K562 (cell line): ENCODE results near the gene FBXO15. TPM values are rescaled to one million over a fixed set of nuclear protein-coding genes. Genes with fewer than 3 reads are reported as not detected.

Source experiments
- ATAC-seq: fragments of 200-7000 bp; cut with Tn5 transposase; 3 replicates; pipeline ENCODE4 v1.9.1; 2020; ENCODE audit warnings: moderate library complexity
- BruUV-seq: library from RNA; stranded (reverse); fragments of 400-500 nt; replicated peaks from 2 replicates; lab custom pipeline; 2021; lab: Mats Ljungman, UMichigan
- CTCF ChIA-PET: fragments of 300-600 bp; formaldehyde crosslinking; extraction: SDS; loops from one replicate; lab custom pipeline; 2021; ENCODE audit warnings: low intra/inter-chr PET ratio; lab: Yijun Ruan, JAX
- POLR2A ChIA-PET: fragments of 300-600, 350-650 bp; sonication (Branson Sonifier 250); formaldehyde crosslinking; extraction: SDS; loops from one replicate; lab custom pipeline; 2021; ENCODE audit warnings: antibody characterized with exemption, inconsistent platforms; lab: Yijun Ruan, JAX
- DNase-seq, 4 experiments: peaks; one replicate each; pipeline versions ENCODE4 v3.0.0 to v3.0.0-alpha.2; 2011 to 2018; ENCODE audit warnings: low spot score in 3 of 4, mixed read lengths in 3 of 4; ENCODE audit errors: extremely low read depth in 1 of 4
- FAIRE-seq: peaks from 2 replicates; lab custom pipeline; 2011; peaks lifted over from hg19 to GRCh38; lab: Jason Lieb, UNC
- H2AFZ ChIP-seq: 2 replicates; pipeline ENCODE4 v1.6.0; 2011; ENCODE audit warnings: low read depth, low read length, control low read depth, inconsistent platforms
- H3K27ac ChIP-seq: fragments of 200-600 bp; 3 replicates; pipeline ENCODE4 v1.8.0; 2011; ENCODE audit warnings: low read depth, mild to moderate bottlenecking, control low read depth, inconsistent platforms, low read length, moderate library complexity, mixed read lengths; ENCODE audit errors: extremely low read depth
- H3K27me3 ChIP-seq, 2 experiments: fragments of 300-600 bp in 1 of 2; 2 replicates in 1 of 2; 3 replicates in 1 of 2; pipeline versions ENCODE4 v1.6.0 to v1.8.0; 2011; ENCODE audit warnings: inconsistent platforms in 2 of 2, low read length in 2 of 2, mild to moderate bottlenecking in 1 of 2, mixed read lengths in 1 of 2, moderate library complexity in 1 of 2; ENCODE audit not compliant: control insufficient read depth in 2 of 2, insufficient read depth in 2 of 2
- H3K36me3 ChIP-seq: fragments of 300-600 bp; 3 replicates; pipeline ENCODE4 v1.8.0; 2011; ENCODE audit warnings: mild to moderate bottlenecking, low read length, inconsistent platforms; ENCODE audit not compliant: control insufficient read depth, insufficient read depth
- H3K4me1 ChIP-seq, 2 experiments: fragments of 200-600 bp in 1 of 2; replicated peaks in 1 of 2; 2 replicates in 1 of 2; 3 replicates in 1 of 2; pipeline versions ENCODE4 v1.5.1 to v1.8.0; 2011; ENCODE audit warnings: inconsistent platforms in 2 of 2, low read length in 2 of 2, mild to moderate bottlenecking in 1 of 2, mixed read lengths in 1 of 2, moderate library complexity in 1 of 2; ENCODE audit not compliant: control insufficient read depth in 2 of 2, insufficient read depth in 2 of 2
- H3K4me2 ChIP-seq: 2 replicates; pipeline ENCODE4 v1.6.1; 2011; ENCODE audit warnings: low read length, control low read depth, inconsistent platforms, mixed read lengths; ENCODE audit not compliant: insufficient read depth
- H3K4me3 ChIP-seq: fragments of 200-600 bp; sonication (generic), shearing (Covaris generic); 2 replicates; pipeline ENCODE4 v1.5.1; 2016; ENCODE audit warnings: control low read depth, inconsistent platforms
- H3K79me2 ChIP-seq: fragments of 200-600 bp; 3 replicates; pipeline ENCODE4 v1.8.0; 2011; ENCODE audit warnings: low read length, inconsistent platforms; ENCODE audit not compliant: control insufficient read depth, insufficient read depth
- H3K9ac ChIP-seq, 2 experiments: 2 replicates each; pipeline versions ENCODE4 v1.6.0 to v1.6.1; 2011; ENCODE audit warnings: low read depth in 2 of 2, low read length in 2 of 2, control low read depth in 1 of 2, inconsistent platforms in 1 of 2, mild to moderate bottlenecking in 1 of 2, mixed read lengths in 1 of 2; ENCODE audit not compliant: insufficient read depth in 1 of 2
- H3K9me1 ChIP-seq: one replicate; pipeline ENCODE4 v1.6.0; 2011; ENCODE audit warnings: inconsistent platforms, mild to moderate bottlenecking, low read length, moderate library complexity; ENCODE audit not compliant: control insufficient read depth, insufficient read depth
- H3K9me3 ChIP-seq: replicated peaks from 2 replicates; pipeline ENCODE4 v1.5.1; 2011; ENCODE audit warnings: low read depth, low read length, inconsistent platforms; ENCODE audit not compliant: control insufficient read depth, insufficient read depth
- H4K20me1 ChIP-seq: replicated peaks from 2 replicates; pipeline ENCODE4 v1.6.1; 2011; ENCODE audit warnings: low read length, inconsistent platforms, mixed read lengths; ENCODE audit not compliant: control insufficient read depth, insufficient read depth
- CEBPZ ChIP-seq: fragments of 150-350 bp; IDR thresholded peaks from 2 replicates; pipeline ENCODE4 v1.6.1; 2014; ENCODE audit warnings: low read depth, mild to moderate bottlenecking, low read length, borderline replicate concordance
- HDAC1 ChIP-seq, 2 experiments: fragments of 450-650 bp; IDR thresholded peaks; 2 replicates each; pipeline ENCODE4 v1.6.1; 2016 to 2017; ENCODE audit warnings: inconsistent platforms in 1 of 2, mild to moderate bottlenecking in 1 of 2, moderate library complexity in 1 of 2
- NFIC ChIP-seq: fragments of 450-650 bp; IDR thresholded peaks from 2 replicates; pipeline ENCODE4 v1.6.1; 2017; ENCODE audit warnings: mild to moderate bottlenecking, inconsistent platforms
- RBBP5 ChIP-seq: fragments of 200-600 bp; sonication (generic); IDR thresholded peaks from 2 replicates; pipeline ENCODE4 v1.6.1; 2012; ENCODE audit warnings: borderline replicate concordance, mild to moderate bottlenecking, low read length, control low read depth, inconsistent platforms; ENCODE audit not compliant: insufficient read depth, poor library complexity, severe bottlenecking
- SRF ChIP-seq, 2 experiments: fragments of 250-450, 450-650 bp in 1 of 2; sonication (Bioruptor Pico) in 1 of 2; sonication (generic) in 1 of 2; formaldehyde crosslinking; IDR thresholded peaks; 2 replicates each; pipeline versions ENCODE4 v1.5.0 to v1.5.1; 2020 to 2022; ENCODE audit warnings: mild to moderate bottlenecking in 1 of 2, missing genetic modification reagents in 1 of 2
- TAL1 ChIP-seq: fragments of 450-650 bp; IDR thresholded peaks from 2 replicates; pipeline ENCODE4 v1.6.1; 2016; ENCODE audit warnings: mild to moderate bottlenecking
- ZNF740 ChIP-seq, 3 experiments: fragments of 200-800 bp in 1 of 3; sonication (Bioruptor generic) in 1 of 3; sonication (generic) in 1 of 3; formaldehyde crosslinking in 1 of 3; IDR thresholded peaks; 2 replicates each; pipeline versions ENCODE4 v1.6.1 to v1.8.0; 2016 to 2022; ENCODE audit warnings: mild to moderate bottlenecking in 2 of 3, missing compliant biosample characterization in 2 of 3, missing genetic modification characterization in 2 of 3, missing genetic modification reagents in 1 of 3
- WGBS: fragments of 100-300 bp; shearing (Covaris generic); methylation state at CpG from one replicate; pipeline ENCODE4 v1.1.6; 2016; ENCODE audit warnings: low coverage, mixed read lengths; ENCODE audit not compliant: insufficient coverage; ENCODE audit errors: missing lambda C conversion rate; 5-methylcytosine and 5-hydroxymethylcytosine counted together
- in situ Hi-C: fragments of 300-500 bp; cut with MboI; formaldehyde crosslinking; loops from 4 replicates; pipeline ENCODE4 v1.15.0; 2018; ENCODE audit warnings: inconsistent platforms, mixed read lengths
- intact Hi-C: fragments of 100-400 bp; cut with micrococcal nuclease; formaldehyde crosslinking; loops from 2 replicates; pipeline ENCODE4 v1.14.2; 2022
- polyA plus RNA-seq, 8 experiments: library from polyadenylated mRNA; depleted of rRNA in 4 of 8; stranded (reverse) in 5 of 8; unstranded in 3 of 8; fragments of >200 nt; fragmentation: Nextera tagmentation in 2 of 8; fragmentation: Illumina TruSeq in 1 of 8; extraction: Ambion mirVana in 2 of 8; extraction: Trizol in 1 of 8; gene quantifications; 2 replicates each; pipeline versions ENCODE4 v1.2.1 to v1.2.3, GENCODE V29; 2011 to 2014; ENCODE audit warnings: inconsistent platforms in 1 of 8, missing spikeins in 1 of 8
- total RNA-seq, 7 experiments: library from RNA; depleted of rRNA in 6 of 7; stranded (reverse); fragments of >200 nt in 6 of 7; fragmentation: Illumina TruSeq in 2 of 7; extraction: Trizol in 2 of 7; gene quantifications; 2 replicates each; pipeline versions ENCODE4 v1.2.1 to v1.2.3, GENCODE V29; 2011 to 2021; ENCODE audit warnings: low replicate concordance in 1 of 7
- TF ChIP-seq, protein P1 (sequence below): fragments of 450-650 bp; IDR thresholded peaks from 2 replicates; pipeline ENCODE4 v1.6.1; 2016; ENCODE audit warnings: mild to moderate bottlenecking
- TF ChIP-seq, protein P2 (sequence below): fragments of 450-650 bp; IDR thresholded peaks from 2 replicates; pipeline ENCODE4 v1.6.1; 2014; ENCODE audit warnings: low read depth, mild to moderate bottlenecking, moderate library complexity, borderline replicate concordance

FBXO15 gene
- total and polyA plus RNA-seq, 9 of the 15 experiments (the other 6 are each of a cell fraction or from before 2014, with no cell fraction given): 0.07 to 0.43 (median 0.27) TPM; not detected in 1

- Histone ChIP-seq H3K4me3 (no peak overlapping the region), H3K4me2 (no peak overlapping the region), H3K4me1 (no peaks in the 10 kb centered on the region), H3K79me2 (no peaks in the 10 kb centered on the region), H4K20me1 (no peaks in the 10 kb centered on the region), H3K36me3 (no peaks in the 10 kb centered on the region), H3K9ac (no peak overlapping the region), H3K9me3 (no peaks in the 10 kb centered on the region), H3K27me3 (no peaks in the 10 kb centered on the region), H3K27ac (no peak overlapping the region), H3K9me1 (no peaks in the 10 kb centered on the region), H2AFZ (no peak overlapping the region)
- ChIA-PET CTCF (no interaction called here), POLR2A (no interaction called here)
- ATAC-seq: no peak
- DNase-seq: no peak
- FAIRE-seq: no peak
- intact Hi-C loops (no loop called here), in situ Hi-C loops (no loop called here)
- TF ChIP-seq SRF (CRISPR knock-in tag; IDR thresholded peaks at IDR 0.05) (no peak), ZNF740 (CRISPR knock-in tag; IDR thresholded peaks at IDR 0.05) (no peak), ZNF740 (tag; IDR thresholded peaks at IDR 0.05) (no peak), HDAC1 (IDR thresholded peaks at IDR 0.05) (no peak), NFIC (no peak), TAL1 (no peak), RBBP5 (no peak), CEBPZ (no peak)
- TF ChIP-seq, protein P1, sequence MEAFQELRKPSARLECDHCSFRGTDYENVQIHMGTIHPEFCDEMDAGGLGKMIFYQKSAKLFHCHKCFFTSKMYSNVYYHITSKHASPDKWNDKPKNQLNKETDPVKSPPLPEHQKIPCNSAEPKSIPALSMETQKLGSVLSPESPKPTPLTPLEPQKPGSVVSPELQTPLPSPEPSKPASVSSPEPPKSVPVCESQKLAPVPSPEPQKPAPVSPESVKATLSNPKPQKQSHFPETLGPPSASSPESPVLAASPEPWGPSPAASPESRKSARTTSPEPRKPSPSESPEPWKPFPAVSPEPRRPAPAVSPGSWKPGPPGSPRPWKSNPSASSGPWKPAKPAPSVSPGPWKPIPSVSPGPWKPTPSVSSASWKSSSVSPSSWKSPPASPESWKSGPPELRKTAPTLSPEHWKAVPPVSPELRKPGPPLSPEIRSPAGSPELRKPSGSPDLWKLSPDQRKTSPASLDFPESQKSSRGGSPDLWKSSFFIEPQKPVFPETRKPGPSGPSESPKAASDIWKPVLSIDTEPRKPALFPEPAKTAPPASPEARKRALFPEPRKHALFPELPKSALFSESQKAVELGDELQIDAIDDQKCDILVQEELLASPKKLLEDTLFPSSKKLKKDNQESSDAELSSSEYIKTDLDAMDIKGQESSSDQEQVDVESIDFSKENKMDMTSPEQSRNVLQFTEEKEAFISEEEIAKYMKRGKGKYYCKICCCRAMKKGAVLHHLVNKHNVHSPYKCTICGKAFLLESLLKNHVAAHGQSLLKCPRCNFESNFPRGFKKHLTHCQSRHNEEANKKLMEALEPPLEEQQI: no peak
- TF ChIP-seq, protein P2, sequence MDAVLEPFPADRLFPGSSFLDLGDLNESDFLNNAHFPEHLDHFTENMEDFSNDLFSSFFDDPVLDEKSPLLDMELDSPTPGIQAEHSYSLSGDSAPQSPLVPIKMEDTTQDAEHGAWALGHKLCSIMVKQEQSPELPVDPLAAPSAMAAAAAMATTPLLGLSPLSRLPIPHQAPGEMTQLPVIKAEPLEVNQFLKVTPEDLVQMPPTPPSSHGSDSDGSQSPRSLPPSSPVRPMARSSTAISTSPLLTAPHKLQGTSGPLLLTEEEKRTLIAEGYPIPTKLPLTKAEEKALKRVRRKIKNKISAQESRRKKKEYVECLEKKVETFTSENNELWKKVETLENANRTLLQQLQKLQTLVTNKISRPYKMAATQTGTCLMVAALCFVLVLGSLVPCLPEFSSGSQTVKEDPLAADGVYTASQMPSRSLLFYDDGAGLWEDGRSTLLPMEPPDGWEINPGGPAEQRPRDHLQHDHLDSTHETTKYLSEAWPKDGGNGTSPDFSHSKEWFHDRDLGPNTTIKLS: no peak
- BruUV-seq: no TSS peak
- WGBS: 0% methylated on average over 3 of the region's 4 CpGs
These were observed 96.8 kb downstream of the FBXO15 start for GRCh38 chr18:74050807-74051206.
